Measurements from ENCODE around the gene CISD3.

Gene CISD3

DNA sequence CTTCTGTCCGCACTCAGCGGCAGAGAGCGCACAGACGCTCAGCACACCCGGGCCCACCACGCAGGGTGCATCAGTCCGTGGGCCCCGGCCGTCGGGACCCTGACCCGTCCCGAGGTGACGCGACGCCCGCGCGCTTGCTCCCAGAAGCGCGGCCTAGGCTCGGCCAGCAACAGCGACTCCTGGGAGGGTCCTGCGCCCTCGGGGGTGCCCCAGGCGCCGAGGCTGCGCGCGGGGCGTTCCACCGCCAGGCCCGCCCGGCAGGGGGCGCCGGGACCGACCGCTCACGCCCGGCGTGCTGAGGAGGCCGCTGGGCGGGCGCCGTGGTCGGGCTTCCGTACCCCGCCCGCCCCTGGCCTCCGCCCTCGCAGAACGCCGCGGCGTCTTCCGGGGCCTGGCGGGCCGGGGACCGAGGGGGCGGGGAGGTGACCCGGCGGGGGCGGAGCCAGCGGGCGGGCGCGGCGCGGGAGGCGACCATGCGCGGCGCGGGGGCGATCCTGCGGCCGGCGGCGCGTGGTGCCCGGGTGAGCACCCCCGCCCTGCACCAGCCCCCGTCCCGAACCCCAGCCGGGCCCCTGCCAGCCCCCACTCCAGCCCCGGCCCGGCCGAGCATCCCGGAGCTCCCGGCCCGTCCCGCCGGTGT lies at the start of gene CISD3:
TSS of gene CISD3 (plus strand) at position 456 of the 640 bp plus-strand sequence. CDS start at position 474, 18 bp downstream.
- TF ChIP-seq, protein P1, sequence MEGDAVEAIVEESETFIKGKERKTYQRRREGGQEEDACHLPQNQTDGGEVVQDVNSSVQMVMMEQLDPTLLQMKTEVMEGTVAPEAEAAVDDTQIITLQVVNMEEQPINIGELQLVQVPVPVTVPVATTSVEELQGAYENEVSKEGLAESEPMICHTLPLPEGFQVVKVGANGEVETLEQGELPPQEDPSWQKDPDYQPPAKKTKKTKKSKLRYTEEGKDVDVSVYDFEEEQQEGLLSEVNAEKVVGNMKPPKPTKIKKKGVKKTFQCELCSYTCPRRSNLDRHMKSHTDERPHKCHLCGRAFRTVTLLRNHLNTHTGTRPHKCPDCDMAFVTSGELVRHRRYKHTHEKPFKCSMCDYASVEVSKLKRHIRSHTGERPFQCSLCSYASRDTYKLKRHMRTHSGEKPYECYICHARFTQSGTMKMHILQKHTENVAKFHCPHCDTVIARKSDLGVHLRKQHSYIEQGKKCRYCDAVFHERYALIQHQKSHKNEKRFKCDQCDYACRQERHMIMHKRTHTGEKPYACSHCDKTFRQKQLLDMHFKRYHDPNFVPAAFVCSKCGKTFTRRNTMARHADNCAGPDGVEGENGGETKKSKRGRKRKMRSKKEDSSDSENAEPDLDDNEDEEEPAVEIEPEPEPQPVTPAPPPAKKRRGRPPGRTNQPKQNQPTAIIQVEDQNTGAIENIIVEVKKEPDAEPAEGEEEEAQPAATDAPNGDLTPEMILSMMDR (IDR thresholded peaks at IDR 0.05; ENCODE audit: insufficient read depth, missing control alignments) = peak; percentile 72
- FAIRE-seq (no peak), DNase-seq (ENCODE audit: insufficient read length, low spot score) (peak; percentile 88)

DNA sequence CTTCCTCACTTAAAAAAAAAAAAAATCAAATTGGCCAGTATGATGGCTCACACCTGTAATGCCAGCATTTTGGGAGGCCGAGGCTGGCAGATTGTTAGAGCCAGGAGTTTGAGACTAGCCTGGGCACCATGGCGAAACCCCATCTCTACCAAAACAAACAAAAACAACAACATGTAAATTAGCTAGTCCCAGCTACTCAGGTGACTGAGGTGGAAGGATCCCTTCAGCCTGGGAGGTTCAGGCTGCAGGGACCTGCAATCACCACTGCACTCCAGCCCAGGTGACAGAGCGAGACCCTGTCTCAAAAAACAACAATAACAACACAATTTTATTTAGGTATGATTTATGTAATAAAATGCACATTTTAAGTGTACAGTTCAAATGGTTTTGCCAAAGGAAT lies 49.0 kb upstream of the CISD3 start:
- TF ChIP-seq, protein P1 (IDR thresholded peaks at IDR 0.05; ENCODE audit: insufficient read depth, missing control alignments) = no peak
- DNase-seq (ENCODE audit: insufficient read length, low spot score) (no peak), FAIRE-seq (no peak)

GRCh38 chr17:38685491-38685890 lies 44.6 kb upstream of the CISD3 start:
- TF ChIP-seq, protein P1 (IDR thresholded peaks at IDR 0.05; ENCODE audit: insufficient read depth, missing control alignments) = no peak

GRCh38 chr17:38687286-38687685 lies 42.9 kb upstream of the CISD3 start:
- FAIRE-seq (no peak), DNase-seq (ENCODE audit: insufficient read length, low spot score) (no peak)
- TF ChIP-seq, protein P1 (IDR thresholded peaks at IDR 0.05; ENCODE audit: insufficient read depth, missing control alignments) = no peak

More at GRCh38 chr17:38685491-38685890, 44.6 kb upstream of the CISD3 start:
- no peak for DNase-seq (ENCODE audit: insufficient read length, low spot score)
- FAIRE-seq = no peak

- DNase-seq (ENCODE audit: insufficient read length, low spot score) (no peak), FAIRE-seq (no peak)
- TF ChIP-seq, protein P1 (IDR thresholded peaks at IDR 0.05; ENCODE audit: insufficient read depth, missing control alignments) = no peak
These were observed 39.8 kb upstream of the CISD3 start for GRCh38 chr17:38690386-38690785.

GRCh38 chr17:38691154-38691553 lies 39.0 kb upstream of the CISD3 start:
- TF ChIP-seq, protein P1 (IDR thresholded peaks at IDR 0.05; ENCODE audit: insufficient read depth, missing control alignments) = no peak
- FAIRE-seq = no peak
- DNase-seq (ENCODE audit: insufficient read length, low spot score) = no peak

- DNase-seq (ENCODE audit: insufficient read length, low spot score) (no peak), FAIRE-seq (no peak)
- TF ChIP-seq, protein P1 (IDR thresholded peaks at IDR 0.05; ENCODE audit: insufficient read depth, missing control alignments) = no peak
These were observed 36.3 kb upstream of the CISD3 start for GRCh38 chr17:38693700-38694329.

Data from D721Med (cell line).